Stimulated activated CD4-positive, alpha-beta T cell treated with anti-CD3 and anti-CD28 coated beads, Interleukin-12 subunit alpha, Interleukin-12 subunit beta, amount 100 ng/mL, for 48 hours (primary cell): Measurements from ENCODE around the gene CAMTA2.
"Not testable (repeated sequence)": the region's sequence is repeated elsewhere in the genome, so short reads cannot be mapped to it uniquely, and the experiment has no call there.

Experiments
- DNase-seq, 3 donors: peaks; one replicate each; pipeline ENCODE4 v3.0.0-alpha.2; 2020; ENCODE audit warnings: low read depth in 2 of 3, low spot score in 1 of 3

CAMTA2 gene

GRCh38 chr17:4986951-4987766, at the start of gene CAMTA2:
CAMTA2 (minus strand) TSS chr17:4987675; CDS start chr17:4986222, 1,453 bp downstream.
- peak; percentile 71 to 86 (median 81) for DNase-seq

- no peak for DNase-seq
Observed at GRCh38 chr17:5035315-5035714, 47.8 kb upstream of the CAMTA2 start, which contains the start of gene SLC52A1. SLC52A1 (minus strand) TSS chr17:5035426; CDS start chr17:5034606, 820 bp downstream.

- DNase-seq: no peak
Observed at GRCh38 chr17:5034651-5035050, 47.2 kb upstream of the CAMTA2 start.

GRCh38 chr17:5034063-5034462, 46.6 kb upstream of the CAMTA2 start:
- DNase-seq: no peak

- DNase-seq: no peak
Observed at GRCh38 chr17:5033352-5034015, 46.0 kb upstream of the CAMTA2 start.

GRCh38 chr17:5032865-5033264, 45.4 kb upstream of the CAMTA2 start:
- no peak for DNase-seq

- DNase-seq: peak; percentile 75 to 88 (median 84)
Observed at GRCh38 chr17:5031365-5032082, 44.0 kb upstream of the CAMTA2 start.

- DNase-seq: not testable (repeated sequence)
Observed at GRCh38 chr17:5030168-5030567, 42.7 kb upstream of the CAMTA2 start.

- no peak for DNase-seq
Observed at GRCh38 chr17:5027916-5028315, 40.4 kb upstream of the CAMTA2 start.

GRCh38 chr17:5027299-5027698, 39.8 kb upstream of the CAMTA2 start:
- DNase-seq: no peak

GRCh38 chr17:5024604-5025003, 37.1 kb upstream of the CAMTA2 start:
- DNase-seq: no peak

GRCh38 chr17:5023588-5024147, 36.2 kb upstream of the CAMTA2 start:
- no peak for DNase-seq

GRCh38 chr17:5022171-5022711, 34.8 kb upstream of the CAMTA2 start:
- DNase-seq: no peak

GRCh38 chr17:5020502-5021023, 33.1 kb upstream of the CAMTA2 start:
- no peak for DNase-seq

GRCh38 chr17:5019475-5019956, 32.0 kb upstream of the CAMTA2 start:
- DNase-seq: no peak

GRCh38 chr17:5014357-5014756, 26.9 kb upstream of the CAMTA2 start:
- no peak for DNase-seq

GRCh38 chr17:5011928-5012327, 24.5 kb upstream of the CAMTA2 start:
- peak in 2 of 3 donors; percentile 22 to 28 for DNase-seq

GRCh38 chr17:5003214-5003867, 15.9 kb upstream of the CAMTA2 start:
- DNase-seq: no peak

GRCh38 chr17:5002121-5002788, 14.8 kb upstream of the CAMTA2 start:
- DNase-seq: no peak

GRCh38 chr17:5000237-5000639, 12.8 kb upstream of the CAMTA2 start:
- DNase-seq: no peak
